ENCODE measurements around the gene CLIP2.
"Not testable (repeated sequence)": the region's sequence is repeated elsewhere in the genome, so short reads cannot be mapped to it uniquely, and the experiment has no call there.

Gene CLIP2

DNA sequence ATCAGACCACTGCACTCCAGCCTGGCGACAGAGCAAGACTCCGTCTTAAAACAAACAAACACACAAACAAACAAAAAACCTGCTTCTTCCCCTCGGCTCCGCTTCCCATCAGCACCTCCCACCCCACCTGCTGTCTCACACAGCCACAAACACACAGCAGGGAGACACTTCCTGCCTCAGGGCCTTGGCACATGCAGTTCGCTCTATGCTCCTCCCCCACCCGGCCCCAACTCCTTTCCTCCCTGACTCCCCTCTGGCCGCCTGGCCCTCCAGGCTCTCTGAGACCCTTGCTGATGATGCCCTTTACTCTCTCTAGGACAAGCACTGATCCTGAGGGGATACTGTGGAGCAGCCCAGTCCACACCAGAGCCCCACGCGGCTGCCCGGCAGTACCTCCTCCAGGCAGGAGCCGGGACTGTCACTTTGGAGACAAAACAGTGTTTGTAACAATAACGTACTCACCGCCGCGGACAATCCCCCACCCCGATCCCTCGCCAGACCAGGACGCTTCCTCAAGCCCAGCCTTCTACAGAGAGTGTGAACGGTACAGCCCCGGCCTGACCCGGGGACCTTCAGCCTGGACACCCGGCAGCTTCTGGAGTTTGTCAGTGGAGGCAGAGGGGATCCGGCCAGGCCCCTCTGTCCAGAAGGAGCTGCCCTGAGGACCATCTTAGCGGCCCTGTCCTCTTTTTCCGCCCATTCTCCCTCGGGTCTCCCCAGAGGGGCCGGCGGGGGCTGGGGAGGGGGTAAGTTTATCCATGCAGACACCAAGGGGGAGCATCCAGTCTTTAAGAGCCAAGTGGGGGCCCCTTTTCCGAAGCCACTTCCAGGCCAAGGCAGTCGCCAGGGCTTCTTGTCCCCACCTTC lies 114.5 kb downstream of the CLIP2 start:
- DNase-seq (ENCODE audit: low spot score), result no peak

- DNase-seq (ENCODE audit: low spot score), result no peak
Measured at GRCh38 chr7:74404388-74404700, 115.1 kb downstream of the CLIP2 start.

DNA sequence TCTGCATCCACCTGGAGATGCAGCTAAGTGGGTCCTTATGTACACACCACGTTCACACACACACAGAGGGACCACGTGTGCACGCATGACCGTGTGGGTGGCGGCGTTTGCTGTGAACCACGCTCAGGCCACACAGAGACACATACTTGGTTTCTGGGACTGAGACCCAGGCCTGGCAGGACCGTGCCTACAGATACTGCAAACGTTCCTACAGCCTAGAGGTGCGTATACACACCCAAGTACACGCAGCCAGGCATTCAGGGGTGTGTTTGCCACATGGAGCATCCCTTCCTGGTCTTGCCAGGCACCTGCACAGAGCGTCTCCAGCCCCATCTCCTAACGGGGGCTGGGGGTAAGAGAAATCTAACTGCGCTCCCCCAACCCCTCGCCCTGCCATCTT lies 115.5 kb downstream of the CLIP2 start:
- DNase-seq (ENCODE audit: low spot score), result no peak

DNA sequence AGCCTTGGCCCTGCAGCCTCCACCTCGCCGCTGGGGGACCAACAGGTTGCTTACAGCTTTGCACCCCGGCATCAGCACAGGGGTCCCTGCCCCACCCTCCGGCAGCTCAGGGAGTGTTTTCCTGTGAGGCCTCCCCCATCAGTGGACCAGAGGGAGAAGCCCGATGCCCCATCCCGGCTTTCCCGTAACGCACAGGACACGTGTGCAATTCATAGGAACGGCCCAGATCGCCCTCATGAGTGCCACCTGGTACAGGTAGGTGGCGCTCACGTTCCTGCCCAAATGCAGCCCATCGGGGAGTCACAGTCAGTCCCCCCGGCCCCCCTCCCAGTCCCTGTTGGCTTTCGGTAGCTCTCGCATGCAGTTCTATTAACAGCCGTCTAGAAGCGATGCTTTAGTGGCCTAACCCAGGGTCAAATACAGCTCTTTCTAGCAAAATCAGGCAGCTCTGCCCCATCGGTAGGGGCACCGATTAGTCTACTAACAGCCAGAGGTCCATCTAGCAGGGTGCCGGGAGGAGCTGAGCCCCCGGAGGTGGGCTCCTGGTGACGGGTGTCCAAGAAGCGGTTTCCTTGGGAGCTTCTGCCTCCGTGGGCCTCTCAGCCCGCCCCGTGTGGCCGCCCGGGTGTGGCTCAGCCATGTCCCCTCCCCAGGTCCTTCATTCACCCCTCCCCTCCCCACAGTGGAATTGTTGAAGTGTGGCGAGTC lies 116.1 kb downstream of the CLIP2 start:
- no peak for DNase-seq (ENCODE audit: low spot score)

DNA sequence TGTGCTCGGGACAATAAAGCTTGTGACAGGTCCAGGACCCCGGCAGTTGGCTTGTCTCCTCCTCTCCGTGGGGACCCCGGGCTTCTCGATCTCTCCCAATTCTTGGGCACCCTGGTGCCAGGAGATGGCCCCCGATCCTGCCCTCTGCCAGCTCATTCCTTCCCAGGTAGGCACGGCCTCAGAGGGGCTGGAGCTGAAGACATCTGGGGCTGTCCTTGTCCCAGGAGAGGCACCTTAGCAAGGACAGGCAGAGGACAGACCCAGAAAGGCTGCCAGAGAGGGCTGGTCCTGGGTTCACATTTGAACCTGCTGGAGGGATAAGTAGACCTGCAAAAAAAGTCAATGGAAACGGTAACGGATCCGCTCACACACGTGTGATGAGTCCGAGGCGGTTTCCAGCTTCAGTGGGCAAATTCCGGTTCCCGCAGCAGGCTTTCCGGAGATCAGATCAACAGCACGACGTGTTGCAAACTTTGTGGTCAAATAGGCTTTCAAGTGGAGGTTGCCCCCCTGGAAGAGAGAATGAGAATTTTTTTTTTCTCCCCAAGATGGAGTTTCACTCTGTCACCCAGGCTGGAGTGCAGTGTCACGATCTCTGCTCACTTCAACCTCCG lies 116.8 kb downstream of the CLIP2 start:
- no peak for DNase-seq (ENCODE audit: low spot score)

DNA sequence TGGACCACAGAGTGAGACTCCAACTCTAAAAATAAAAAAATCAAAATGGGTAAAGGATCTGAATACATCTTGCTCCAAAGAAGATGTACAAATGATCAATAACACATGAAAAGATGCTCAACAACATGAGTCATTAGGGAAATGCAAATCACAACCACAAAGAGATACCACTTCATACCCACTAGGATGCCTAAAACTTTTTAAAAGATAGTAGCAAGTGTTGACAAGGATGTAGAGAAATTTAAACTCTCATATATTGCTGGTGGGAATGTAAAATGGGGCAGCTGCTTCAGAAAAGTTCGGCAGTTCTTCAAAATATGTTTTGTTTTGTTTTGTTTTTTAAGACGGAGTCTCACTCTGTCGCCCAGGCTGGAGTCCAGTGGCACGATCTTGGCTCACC lies 118.8 kb downstream of the CLIP2 start:
- no peak for DNase-seq (ENCODE audit: low spot score)

DNA sequence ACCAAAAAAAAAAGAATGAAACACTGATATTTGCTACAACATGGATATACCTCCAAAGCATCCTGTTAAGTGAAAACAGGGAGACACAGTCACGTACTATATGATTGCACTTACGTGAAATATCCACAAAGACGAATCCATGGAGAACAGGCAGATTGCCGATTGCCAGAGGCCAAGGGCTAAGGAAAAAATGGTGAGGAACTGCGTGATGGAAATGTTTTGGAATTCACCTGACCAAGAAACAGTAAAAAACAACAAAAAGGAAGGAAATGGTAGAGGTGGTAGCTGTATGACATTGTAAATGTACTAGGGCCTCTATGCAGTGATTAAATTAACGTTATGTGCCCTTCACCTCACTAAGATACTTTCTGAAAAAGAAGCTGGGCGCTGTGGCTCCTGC lies 120.4 kb downstream of the CLIP2 start:
- no peak for DNase-seq (ENCODE audit: low spot score)

DNA sequence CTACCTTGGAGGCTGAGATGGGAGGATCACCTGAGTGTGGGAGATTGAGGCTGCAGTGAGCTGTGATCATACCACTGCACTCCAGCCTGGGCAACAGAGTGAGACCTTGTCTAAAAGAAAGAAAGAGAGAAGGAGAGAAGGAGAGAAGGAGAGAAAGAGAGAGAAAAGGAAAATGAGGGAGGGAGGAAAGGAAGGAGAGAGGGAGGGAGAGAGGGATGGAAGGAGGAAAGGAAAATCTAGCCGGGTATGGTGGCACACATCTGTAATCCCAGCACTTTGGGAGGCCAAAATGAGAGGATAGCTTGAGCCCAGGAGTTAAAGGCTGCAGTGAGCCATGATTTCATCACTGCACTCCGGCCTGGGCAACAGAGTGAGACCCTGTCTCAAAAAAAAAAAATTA lies 121.6 kb downstream of the CLIP2 start:
- DNase-seq (ENCODE audit: low spot score), result no peak

DNA sequence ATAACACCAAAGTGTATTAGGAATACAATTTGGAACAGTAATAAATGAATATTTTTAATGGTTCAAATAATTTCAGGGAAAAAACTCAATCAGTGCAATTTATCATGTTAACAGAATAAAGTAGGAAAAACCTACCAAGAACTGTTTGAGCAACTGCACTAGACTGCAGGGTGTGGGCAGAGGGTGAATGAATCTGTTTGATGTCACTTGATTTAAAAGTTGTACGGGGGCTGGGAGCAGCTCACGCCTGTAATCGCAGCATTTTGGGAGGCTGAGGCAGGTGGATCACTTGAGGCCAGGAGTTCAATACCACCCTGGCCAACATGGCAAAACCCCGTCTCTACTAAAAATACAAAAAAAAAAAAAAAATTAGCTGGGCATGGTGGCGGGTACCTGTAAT lies 122.4 kb downstream of the CLIP2 start:
- not testable (repeated sequence) for DNase-seq (ENCODE audit: low spot score)

GRCh38 chr7:74412056-74412455 lies 122.8 kb downstream of the CLIP2 start:
- no peak for DNase-seq (ENCODE audit: low spot score)

DNA sequence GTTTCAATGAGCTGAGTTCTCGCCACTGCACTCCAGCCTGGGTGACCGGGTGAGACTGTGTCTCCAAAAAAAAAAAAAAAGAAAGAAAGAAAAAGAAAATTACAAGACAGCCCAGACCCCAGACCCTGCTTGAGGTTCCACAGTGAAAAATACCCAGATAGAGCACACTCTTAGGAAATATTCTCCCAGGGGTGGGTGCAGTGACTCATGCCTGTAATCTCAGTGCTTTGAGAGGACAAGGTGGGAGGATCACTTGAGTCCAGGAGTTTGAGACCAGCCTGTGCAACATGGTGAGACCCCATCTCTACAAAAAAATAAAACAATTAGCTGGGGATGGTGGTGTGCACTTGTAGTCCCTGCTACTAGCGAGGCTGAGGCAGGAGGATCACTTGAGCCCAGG lies 123.4 kb downstream of the CLIP2 start:
- DNase-seq (ENCODE audit: low spot score), result no peak

- not testable (repeated sequence) for DNase-seq (ENCODE audit: low spot score)
Measured at GRCh38 chr7:74414595-74415333, 125.6 kb downstream of the CLIP2 start.

GRCh38 chr7:74417419-74417971 lies 128.3 kb downstream of the CLIP2 start:
- peak; percentile 54 for DNase-seq (ENCODE audit: low spot score)

DNA sequence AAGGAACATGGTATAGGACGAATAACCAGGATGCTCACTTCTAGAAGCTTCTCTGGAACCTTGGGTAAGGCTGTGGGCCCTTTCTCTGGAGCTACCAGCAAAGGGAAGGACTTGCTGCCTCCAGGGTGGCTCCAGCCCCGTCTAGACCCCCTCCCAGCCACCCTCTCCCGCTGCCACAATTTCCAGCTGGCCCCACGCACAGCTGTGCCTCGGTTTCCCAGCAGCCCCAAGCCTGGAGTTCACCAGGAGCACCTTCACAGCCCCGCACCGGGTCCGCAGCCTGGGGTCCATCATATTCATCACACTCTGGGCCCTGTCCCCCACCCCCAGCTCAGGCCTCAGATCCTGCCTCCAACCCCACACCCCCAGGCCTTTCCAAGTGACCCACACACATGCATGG lies 128.9 kb downstream of the CLIP2 start:
- no peak for DNase-seq (ENCODE audit: low spot score)

GRCh38 chr7:74418538-74418937 lies 129.3 kb downstream of the CLIP2 start:
- DNase-seq (ENCODE audit: low spot score), result no peak

DNA sequence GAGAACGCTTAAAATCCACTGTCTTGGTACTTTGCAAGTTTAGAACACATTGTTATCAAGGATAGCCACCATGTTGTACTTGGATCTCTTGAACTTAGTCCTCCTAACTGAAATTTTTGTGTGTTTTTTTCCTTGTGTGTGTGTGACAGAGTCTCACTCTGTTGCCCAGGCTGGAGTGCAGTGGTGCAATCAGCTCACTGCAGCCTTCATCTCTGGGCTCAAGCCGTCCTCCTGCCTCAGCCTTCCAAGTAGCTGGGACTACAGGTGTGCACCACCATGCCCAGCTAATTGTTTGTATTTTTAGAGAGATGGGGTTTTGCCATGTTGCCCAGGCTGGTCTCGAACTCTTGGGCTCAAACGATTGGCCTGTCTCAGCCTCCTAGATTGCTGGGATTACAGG lies 130.0 kb downstream of the CLIP2 start:
- DNase-seq (ENCODE audit: low spot score), result not testable (repeated sequence)

DNA sequence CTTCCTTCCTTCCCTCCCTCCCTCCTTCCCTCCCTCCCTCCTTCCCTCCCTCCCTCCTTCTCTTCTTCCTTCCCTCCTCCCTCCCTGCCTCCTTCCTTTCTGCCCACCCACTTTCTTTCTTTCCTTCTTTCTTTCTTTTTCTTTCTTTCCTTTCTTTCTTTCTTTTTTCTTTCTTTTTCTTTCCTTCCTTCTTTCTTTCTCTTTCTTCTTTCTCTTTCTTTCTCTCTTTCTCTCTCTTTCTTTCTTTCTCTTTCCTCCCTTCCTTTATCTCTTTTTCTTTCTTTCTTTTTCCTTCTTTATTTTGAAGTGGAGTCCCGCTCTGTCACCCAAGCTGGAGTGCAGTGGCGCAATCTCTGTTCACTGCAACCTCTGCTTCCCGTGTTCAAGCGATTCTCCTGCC lies 130.8 kb downstream of the CLIP2 start:
- DNase-seq (ENCODE audit: low spot score), result no peak

DNA sequence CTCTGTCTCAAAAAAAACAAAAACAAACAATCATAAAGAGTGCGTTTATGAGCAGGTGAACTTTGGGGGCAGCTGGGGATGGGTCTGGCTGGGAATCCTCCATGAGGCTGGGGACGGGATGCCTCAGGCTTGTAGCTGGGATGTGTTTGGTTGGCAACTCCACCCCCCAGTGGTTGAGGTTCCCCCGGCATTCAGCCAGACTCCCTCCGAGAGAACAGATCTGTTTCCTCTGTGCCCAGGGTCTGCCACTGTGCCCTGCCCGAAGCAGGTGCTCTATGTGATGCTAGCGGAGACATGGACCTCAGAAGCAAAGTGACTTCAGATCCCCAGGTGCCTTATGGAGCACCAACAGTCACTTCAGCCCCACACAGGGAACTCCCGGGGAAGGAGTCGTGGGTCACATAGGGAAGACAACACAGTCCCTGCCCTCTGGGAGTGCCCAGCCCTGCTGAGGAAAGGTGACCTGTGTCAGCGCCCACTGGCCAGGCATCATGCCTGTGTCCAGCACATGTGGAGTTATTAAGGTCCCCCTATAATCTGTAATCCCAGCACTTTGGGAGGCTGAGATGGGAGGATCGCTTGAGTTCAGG lies 135.2 kb downstream of the CLIP2 start:
- no peak for DNase-seq (ENCODE audit: low spot score)

- DNase-seq (ENCODE audit: low spot score), result no peak
Measured at GRCh38 chr7:74428023-74428422, 138.8 kb downstream of the CLIP2 start.

GRCh38 chr7:74429153-74429747 lies 140.0 kb downstream of the CLIP2 start:
- DNase-seq (ENCODE audit: low spot score), result no peak

DNA sequence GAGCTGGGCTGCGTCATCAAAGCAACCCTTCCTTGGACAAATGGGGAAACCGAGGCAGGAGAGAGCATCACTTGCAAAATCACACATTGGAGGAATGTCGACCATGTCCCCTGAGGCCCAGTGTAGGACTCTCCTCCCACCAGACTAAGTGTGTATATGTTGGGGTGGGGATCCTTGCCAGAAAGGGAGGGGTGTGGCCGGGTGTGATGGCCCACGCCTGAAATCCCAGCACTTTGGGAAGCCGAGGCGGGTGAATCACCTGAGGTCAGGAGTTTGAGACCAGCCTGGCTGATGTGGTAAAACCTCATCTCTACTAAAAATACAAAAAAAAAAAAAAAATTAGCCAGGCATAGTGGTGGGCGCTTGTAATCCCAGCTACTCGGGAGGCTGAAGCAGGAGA lies 141.2 kb downstream of the CLIP2 start:
- not testable (repeated sequence) for DNase-seq (ENCODE audit: low spot score)
